WTC11 (cell line): ENCODE results near the gene PKP1. TPM values are rescaled to one million over a fixed set of nuclear protein-coding genes. Genes with fewer than 3 reads are reported as not detected.

Experiments used
- ATAC-seq: fragments of 200-7000 bp; cut with Tn5 transposase; 2 replicates; pipeline ENCODE4 v1.10.0; 2021; ENCODE audit warnings: mild to moderate bottlenecking, moderate library complexity
- CTCF ChIA-PET: fragments of 300-600 bp; sonication (Branson Sonifier 250); formaldehyde crosslinking; loops from one replicate; lab custom pipeline; 2021; ENCODE audit warnings: antibody characterized with exemption; lab: Charles Lee
- POLR2A ChIA-PET: fragments of 350-600 bp; sonication (Branson Sonifier 250); formaldehyde crosslinking; loops from one replicate; lab custom pipeline; 2021; ENCODE audit warnings: antibody characterized with exemption; lab: Charles Lee
- DNase-seq: peaks from one replicate; pipeline ENCODE4 v3.0.0; 2021; ENCODE audit warnings: low spot score
- H3K27ac Mint-ChIP-seq: 2 replicates; pipeline ENCODE4 v1.8.0; 2021; ENCODE audit warnings: mixed read lengths
- H3K27me3 Mint-ChIP-seq: 2 replicates; pipeline ENCODE4 v1.8.0; 2021; ENCODE audit warnings: low read depth, mild to moderate bottlenecking, moderate library complexity, mixed read lengths
- H3K36me3 Mint-ChIP-seq: 2 replicates; pipeline ENCODE4 v1.8.0; 2021; ENCODE audit warnings: mixed read lengths
- H3K4me1 Mint-ChIP-seq: 2 replicates; pipeline ENCODE4 v1.8.0; 2022; ENCODE audit warnings: mixed read lengths
- H3K4me3 Mint-ChIP-seq: 2 replicates; pipeline ENCODE4 v1.8.0; 2021; ENCODE audit warnings: mild to moderate bottlenecking, moderate library complexity, mixed read lengths
- H3K9me3 Mint-ChIP-seq: 2 replicates; pipeline ENCODE4 v1.8.0; 2021; ENCODE audit warnings: mixed read lengths
- CREM ChIP-seq: sonication (generic); formaldehyde crosslinking; IDR thresholded peaks from 2 replicates; pipeline ENCODE4 v1.8.1; 2022; ENCODE audit warnings: mild to moderate bottlenecking, missing genetic modification reagents, moderate library complexity
- CTCF ChIP-seq: fragments of 200-600 bp; IDR thresholded peaks from 2 replicates; pipeline ENCODE4 v1.8.0; 2022; ENCODE audit warnings: antibody characterized with exemption
- ERG ChIP-seq: fragments of 250-450 bp; sonication (Bioruptor Pico); IDR thresholded peaks from 2 replicates; pipeline ENCODE4 v1.8.0; 2021; ENCODE audit warnings: mild to moderate bottlenecking
- ESRRA ChIP-seq: sonication (generic); formaldehyde crosslinking; IDR thresholded peaks from 2 replicates; pipeline ENCODE4 v1.8.1; 2022; ENCODE audit warnings: mild to moderate bottlenecking, missing genetic modification reagents, borderline replicate concordance
- FOXJ3 ChIP-seq: sonication (generic); formaldehyde crosslinking; IDR thresholded peaks from 2 replicates; pipeline ENCODE4 v1.9.0; 2021; ENCODE audit warnings: missing genetic modification reagents, mild to moderate bottlenecking, borderline replicate concordance
- FOXK1 ChIP-seq: sonication (generic); formaldehyde crosslinking; IDR thresholded peaks from 2 replicates; pipeline ENCODE4 v1.8.0; 2022; ENCODE audit warnings: mild to moderate bottlenecking, moderate library complexity, missing genetic modification reagents
- JAZF1 ChIP-seq: fragments of 250-450 bp; sonication (Bioruptor Pico); IDR thresholded peaks from 2 replicates; pipeline ENCODE4 v1.9.0; 2021; ENCODE audit warnings: moderate library complexity, mild to moderate bottlenecking, inconsistent platforms
- MXD4 ChIP-seq: fragments of 250-450 bp; sonication (Bioruptor Pico); IDR thresholded peaks from 2 replicates; pipeline ENCODE4 v1.8.0; 2021; ENCODE audit warnings: mild to moderate bottlenecking, moderate library complexity, borderline replicate concordance
- NFE2L1 ChIP-seq: sonication (generic); formaldehyde crosslinking; IDR thresholded peaks from 2 replicates; pipeline ENCODE4 v1.8.1; 2023; ENCODE audit warnings: missing genetic modification reagents
- NFYB ChIP-seq: sonication (generic); formaldehyde crosslinking; conservative IDR thresholded peaks from 2 replicates; pipeline ENCODE4 v1.8.0; 2022; ENCODE audit warnings: low read depth, missing genetic modification reagents
- SP1 ChIP-seq: sonication (generic); formaldehyde crosslinking; conservative IDR thresholded peaks from 2 replicates; pipeline ENCODE4 v1.8.1; 2022; ENCODE audit warnings: missing genetic modification reagents
- STAT6 ChIP-seq: sonication (generic); formaldehyde crosslinking; conservative IDR thresholded peaks from 2 replicates; pipeline ENCODE4 v1.8.1; 2023; ENCODE audit warnings: mild to moderate bottlenecking, low read depth, missing genetic modification reagents, moderate library complexity
- ZBTB43 ChIP-seq: sonication (generic); formaldehyde crosslinking; IDR thresholded peaks from 2 replicates; pipeline ENCODE4 v1.8.1; 2023; ENCODE audit warnings: mild to moderate bottlenecking, missing genetic modification reagents
- ZNF281 ChIP-seq: sonication (generic); formaldehyde crosslinking; IDR thresholded peaks from 2 replicates; pipeline ENCODE4 v1.8.0; 2023; ENCODE audit warnings: mild to moderate bottlenecking, missing genetic modification reagents
- ZNF317 ChIP-seq: sonication (generic); formaldehyde crosslinking; IDR thresholded peaks from 2 replicates; pipeline ENCODE4 v1.8.1; 2023; ENCODE audit warnings: low read depth, mild to moderate bottlenecking, moderate library complexity, missing genetic modification reagents, borderline replicate concordance
- ZNF396 ChIP-seq: fragments of 250-450 bp; sonication (Bioruptor Pico); IDR thresholded peaks from 2 replicates; pipeline ENCODE4 v1.8.0; 2021; ENCODE audit warnings: mild to moderate bottlenecking, moderate library complexity, borderline replicate concordance
- ZNF416 ChIP-seq: fragments of 250-450 bp; sonication (Bioruptor Pico); IDR thresholded peaks from 2 replicates; pipeline ENCODE4 v1.9.0; 2021; ENCODE audit warnings: mild to moderate bottlenecking, inconsistent platforms
- total RNA-seq: library from RNA; stranded (reverse); gene quantifications from 3 replicates; pipeline ENCODE4 v1.2.3, GENCODE V29; 2021

PKP1 gene
- total RNA-seq, 1 experiment from 2014 or later, result 0.24 TPM

GRCh38 chr1:201240171-201240570 lies 43.1 kb upstream of the PKP1 start (continued):
- TF ChIP-seq ZBTB43 (CRISPR knock-in tag) (no peak), SP1 (CRISPR knock-in tag) (no peak), CTCF (no peak), JAZF1 (CRISPR knock-in tag) (no peak), ESRRA (no peak), ZNF416 (CRISPR knock-in tag) (no peak), FOXJ3 (CRISPR knock-in tag) (no peak)

- no peak overlapping the region for H3K4me3 Mint-ChIP-seq
- POLR2A ChIA-PET, result no interaction called here
- H3K9me3 Mint-ChIP-seq, result peaks cover 19% of the 10 kb centered on the region
- CTCF ChIA-PET, result no interaction called here
- no peak for DNase-seq
- no peaks in the 10 kb centered on the region for H3K4me1 Mint-ChIP-seq
- H3K36me3 Mint-ChIP-seq, result peaks cover 13% of the 10 kb centered on the region
- TF ChIP-seq FOXK1 (CRISPR knock-in tag) (no peak), ZNF317 (CRISPR knock-in tag) (no peak), NFE2L1 (CRISPR knock-in tag) (no peak), NFYB (CRISPR knock-in tag) (no peak), ZNF396 (CRISPR knock-in tag) (no peak), ZNF281 (CRISPR knock-in tag) (no peak), STAT6 (no peak), CREM (CRISPR knock-in tag) (no peak), ERG (CRISPR knock-in tag) (no peak), MXD4 (CRISPR knock-in tag) (no peak)
- TF ChIP-seq, all 79 proteins: peak for 0
- H3K27ac Mint-ChIP-seq, result no peak overlapping the region
- ATAC-seq, result no peak
- H3K27me3 Mint-ChIP-seq, result peaks cover 19% of the 10 kb centered on the region
Observed at GRCh38 chr1:201241736-201242135, 41.6 kb upstream of the PKP1 start.
